NCI-H748 (cell line): Measurements from ENCODE around the gene ACOT2.
A peak's percentile ranks its signal among the peaks of the same experiment; 100 is the strongest.

Experiments used
- DNase-seq: peaks from one replicate; lab custom pipeline; 2025; ENCODE audit not compliant: unreplicated experiment; lab: John Stamatoyannopoulos, UW

ACOT2 gene

DNA sequence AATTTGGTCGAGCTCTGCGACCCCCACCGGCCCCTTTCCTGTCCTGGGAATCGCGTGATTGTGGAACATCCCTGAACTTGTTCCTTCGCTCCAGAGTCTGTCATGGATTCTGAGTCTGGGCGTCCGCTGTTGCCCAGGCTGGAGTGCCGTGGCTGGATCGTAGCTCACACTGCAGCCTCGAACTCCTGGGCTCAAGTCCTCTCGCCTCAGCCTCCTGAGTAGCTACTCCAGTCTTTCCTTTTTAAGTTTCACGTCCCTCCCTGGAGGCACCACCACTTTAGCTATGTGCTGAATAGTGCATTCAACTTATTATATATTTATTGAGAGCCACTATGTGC is 44.0 kb downstream of the ACOT2 start:
- DNase-seq, result peak; percentile 61

DNA sequence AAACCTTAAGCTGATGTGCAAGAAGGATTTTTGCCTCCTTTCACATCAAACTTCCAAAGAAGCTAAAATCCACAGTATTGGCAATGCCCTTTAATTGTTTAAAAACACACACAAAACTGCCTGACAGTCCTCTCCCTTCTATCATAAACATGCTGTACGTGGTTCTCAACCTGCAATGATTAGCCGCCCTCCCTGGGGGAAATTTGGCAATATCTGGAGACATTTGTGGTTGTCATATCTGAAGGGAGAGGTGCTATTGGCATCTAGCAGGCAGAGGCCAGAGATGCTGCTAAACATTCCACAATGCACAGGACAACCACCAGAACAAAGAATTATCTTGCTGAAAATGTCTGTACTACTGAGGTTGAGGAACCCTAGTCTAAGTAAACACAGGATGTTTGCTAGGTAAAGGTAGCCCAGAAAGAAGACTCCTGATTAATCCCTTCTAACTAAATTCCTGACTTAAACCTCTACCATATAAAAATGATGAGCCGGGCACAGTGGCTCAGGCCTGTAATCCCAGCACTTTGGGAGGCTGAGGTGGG is 44.5 kb downstream of the ACOT2 start:
- no peak for DNase-seq

DNA sequence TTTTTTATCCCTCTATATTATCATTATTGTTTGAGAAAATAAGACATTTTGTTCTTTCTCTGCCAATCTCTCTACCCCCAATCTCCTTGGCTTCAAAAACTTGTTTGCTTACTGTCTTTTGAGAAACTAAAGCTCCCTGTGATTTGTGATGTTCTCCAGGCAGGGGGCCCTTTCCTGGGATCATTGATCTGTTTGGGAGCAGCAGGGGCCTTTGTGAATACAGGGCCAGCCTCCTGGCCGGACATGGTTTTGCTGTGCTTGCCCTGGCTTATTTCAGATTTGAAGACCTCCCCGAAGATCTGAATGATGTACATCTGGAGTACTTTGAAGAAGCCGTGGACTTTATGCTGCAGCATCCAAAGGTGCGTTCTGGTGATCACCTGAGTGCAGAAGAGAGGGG is 47.8 kb downstream of the ACOT2 start:
- DNase-seq, result no peak

DNA sequence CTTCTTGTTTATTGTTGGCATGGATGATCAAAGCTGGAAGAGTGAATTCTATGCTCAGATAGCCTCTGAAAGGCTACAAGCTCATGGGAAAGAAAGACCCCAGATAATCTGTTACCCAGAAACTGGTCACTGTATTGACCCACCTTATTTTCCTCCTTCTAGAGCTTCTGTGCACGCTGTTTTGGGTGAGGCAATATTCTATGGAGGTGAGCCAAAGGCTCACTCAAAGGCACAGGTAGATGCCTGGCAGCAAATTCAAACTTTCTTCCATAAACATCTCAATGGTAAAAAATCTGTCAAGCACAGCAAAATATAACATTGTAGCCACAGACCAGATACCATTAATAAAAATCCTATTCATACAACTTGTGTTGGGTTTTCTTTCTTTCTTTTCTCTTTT is 50.5 kb downstream of the ACOT2 start:
- DNase-seq, result no peak

DNA sequence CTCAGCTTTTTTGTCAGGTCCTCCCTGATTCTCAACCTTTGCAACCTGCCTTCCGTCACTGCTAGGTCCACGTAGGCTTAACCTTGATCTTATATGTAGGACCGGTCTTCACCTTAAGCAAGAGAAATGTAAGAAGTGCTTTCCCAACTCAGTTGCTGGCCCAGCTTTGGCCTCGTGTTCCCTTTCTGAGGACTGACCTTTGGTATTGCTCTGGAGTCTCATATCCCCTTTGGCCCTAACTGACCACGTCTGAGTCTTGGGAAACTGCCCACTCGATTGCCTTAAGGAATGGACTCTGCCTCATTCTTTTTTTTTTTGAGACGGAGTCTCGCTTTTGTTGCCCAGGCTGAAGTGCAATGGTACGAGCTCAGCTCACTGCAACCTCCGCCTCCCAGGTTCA is 51.3 kb downstream of the ACOT2 start:
- DNase-seq, result no peak

DNA sequence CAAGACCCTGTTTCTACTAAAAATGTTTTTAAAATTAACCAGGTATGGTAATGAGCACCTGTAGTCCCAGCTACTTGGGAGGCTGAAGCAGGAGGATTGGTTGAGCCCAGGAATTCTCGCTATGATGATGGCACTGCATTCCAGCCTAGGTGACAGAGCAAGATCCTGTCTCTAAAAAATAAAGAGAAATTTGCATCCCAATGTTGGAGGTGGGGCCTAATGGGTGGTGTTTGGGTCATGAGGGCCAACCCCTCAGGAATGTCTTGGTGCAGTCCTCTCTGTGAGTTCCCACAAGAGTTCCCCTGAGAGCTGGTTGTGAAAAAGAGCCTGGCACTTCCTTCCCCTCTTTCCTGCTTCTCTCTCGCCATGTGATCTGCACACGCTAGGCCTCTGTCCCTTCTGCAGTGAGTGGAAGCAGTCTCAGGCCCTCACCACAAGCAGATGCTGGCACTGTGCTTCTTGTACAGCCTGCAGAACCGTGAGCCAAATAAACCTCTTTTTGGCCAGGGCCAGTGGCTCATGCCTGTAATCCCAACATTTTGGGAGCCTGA is 54.6 kb downstream of the ACOT2 start:
- no peak for DNase-seq
